Measurements from ENCODE around the gene TAPBPL. TPM values are rescaled to one million over a fixed set of nuclear protein-coding genes. Genes with fewer than 3 reads are reported as not detected.

Gene TAPBPL
- total RNA-seq, 1 donor from 2014 or later, result 23.5 TPM

Other genes with a start within 250 kb of the TAPBPL start
- gene PLEKHG6, start 141.4 kb upstream of the TAPBPL start, total RNA-seq, result 5.2 TPM
- 215 TPM for gene TNFRSF1A, start 110.0 kb upstream of the TAPBPL start, total RNA-seq
- gene SCNN1A, start 76.5 kb upstream of the TAPBPL start, total RNA-seq, result 16.8 TPM
- gene LTBR, start 67.9 kb upstream of the TAPBPL start, total RNA-seq, result 99.7 TPM
- gene CD27, start 7.1 kb upstream of the TAPBPL start, total RNA-seq, result 0.58 TPM
- gene VAMP1, start 18.6 kb downstream of the TAPBPL start, total RNA-seq, result 19.9 TPM
- 117 TPM for gene MRPL51, start 41.2 kb downstream of the TAPBPL start, total RNA-seq
- gene NCAPD2, start 42.1 kb downstream of the TAPBPL start, total RNA-seq, result 21.3 TPM
- 1,200 TPM for gene GAPDH, start 82.5 kb downstream of the TAPBPL start, total RNA-seq
- gene IFFO1, start 104.0 kb downstream of the TAPBPL start, total RNA-seq, result 38.7 TPM
- 27.6 TPM for gene NOP2, start 116.2 kb downstream of the TAPBPL start, total RNA-seq
- gene CHD4, start 155.3 kb downstream of the TAPBPL start, total RNA-seq, result 245 TPM
- gene LPAR5, start 183.9 kb downstream of the TAPBPL start, total RNA-seq, result 2.9 TPM
- 1.9 TPM for gene ACRBP, start 195.4 kb downstream of the TAPBPL start, total RNA-seq
- gene ING4, start 211.1 kb downstream of the TAPBPL start, total RNA-seq, result 42.1 TPM
- gene ZNF384, start 237.3 kb downstream of the TAPBPL start, total RNA-seq, result 52.7 TPM
- 2.5 TPM for gene PIANP, start 248.8 kb downstream of the TAPBPL start, total RNA-seq

Measured in sciatic nerve (tissue), 1 donor.